GM06990 (cell line): Measurements from ENCODE around the gene GOLGA6A.

Experiments
- DNase-seq: peaks from one replicate; pipeline ENCODE4 v3.0.0-alpha.2; 2011; ENCODE audit not compliant: insufficient read length; ENCODE audit errors: extremely low read depth
- H3K27me3 ChIP-seq: replicated peaks from 2 replicates; pipeline ENCODE4 v1.6.0; 2011; ENCODE audit warnings: low read length; ENCODE audit not compliant: control insufficient read depth, insufficient read depth
- H3K36me3 ChIP-seq: 2 replicates; pipeline ENCODE4 v1.5.1; 2011; ENCODE audit warnings: low read length; ENCODE audit not compliant: control insufficient read depth, insufficient read depth
- H3K4me3 ChIP-seq: replicated peaks from 2 replicates; pipeline ENCODE4 v1.5.1; 2011; ENCODE audit warnings: low read depth, mild to moderate bottlenecking, control low read depth, low read length
- CTCF ChIP-seq: IDR thresholded peaks from 2 replicates; pipeline ENCODE4 v1.5.1; 2011; ENCODE audit warnings: low read length, control low read depth, mild to moderate bottlenecking, inconsistent platforms; ENCODE audit not compliant: insufficient read depth, poor library complexity, severe bottlenecking

The GOLGA6A gene

GRCh38 chr15:74045184-74045583, 37.2 kb downstream of the GOLGA6A start:
- TF ChIP-seq CTCF: no peak
- H3K4me3 ChIP-seq: no peak overlapping the region

GRCh38 chr15:74044267-74045110, 37.9 kb downstream of the GOLGA6A start:
- no peak for DNase-seq

More at GRCh38 chr15:74045184-74045583, 37.2 kb downstream of the GOLGA6A start:
- Histone ChIP-seq H3K27me3 (no peaks in the 10 kb centered on the region), H3K36me3 (peaks cover 7% of the 10 kb centered on the region)
- DNase-seq: no peak

GRCh38 chr15:74043425-74044266, 38.7 kb downstream of the GOLGA6A start:
- DNase-seq: no peak
- Histone ChIP-seq H3K4me3 (no peak overlapping the region), H3K36me3 (peaks cover 7% of the 10 kb centered on the region), H3K27me3 (no peaks in the 10 kb centered on the region)
- TF ChIP-seq CTCF: no peak

More at GRCh38 chr15:74044267-74045110, 37.9 kb downstream of the GOLGA6A start:
- H3K36me3 ChIP-seq: peaks cover 7% of the 10 kb centered on the region
- no peak for TF ChIP-seq CTCF
- H3K4me3 ChIP-seq: no peak overlapping the region
- no peaks in the 10 kb centered on the region for H3K27me3 ChIP-seq

GRCh38 chr15:74042603-74043424, 39.5 kb downstream of the GOLGA6A start:
- DNase-seq: no peak
- TF ChIP-seq CTCF: no peak
- H3K27me3 ChIP-seq: no peaks in the 10 kb centered on the region
- no peak overlapping the region for H3K4me3 ChIP-seq
- peaks cover 7% of the 10 kb centered on the region for H3K36me3 ChIP-seq

- H3K27me3 ChIP-seq: no peaks in the 10 kb centered on the region
- no peak for DNase-seq
- H3K36me3 ChIP-seq: peaks cover 10% of the 10 kb centered on the region
- no peak for TF ChIP-seq CTCF
- no peak overlapping the region for H3K4me3 ChIP-seq
Observed at GRCh38 chr15:74041777-74042435, 40.4 kb downstream of the GOLGA6A start.
